ENCODE data around the gene CISD3.

GRCh38 chr17:38733282-38733981 is 3.3 kb downstream of the CISD3 start:
- TF ChIP-seq CTCF (IDR thresholded peaks at IDR 0.05) (no peak), EZH2 (IDR thresholded peaks at IDR 0.05; ENCODE audit: borderline replicate concordance, insufficient read depth, low read depth, low read length, poor library complexity, severe bottlenecking) (no peak)
